ACC112 (cell line): ENCODE measurements around the gene SLC35F6.
"Not testable (repeated sequence)": the region's sequence is repeated elsewhere in the genome, so short reads cannot be mapped to it uniquely, and the experiment has no call there.

Source experiments
- H2AFZ ChIP-seq: fragments of 200-600 bp; sonication (generic); one replicate; pipeline ENCODE4 v1.6.0; 2017; ENCODE audit warnings: antibody characterized with exemption, low read length; ENCODE audit not compliant: unreplicated experiment
- H3K27ac ChIP-seq: fragments of 200-600 bp; sonication (generic); 2 replicates; pipeline ENCODE4 v1.5.1; 2014; ENCODE audit warnings: low read depth, mild to moderate bottlenecking, antibody characterized with exemption, low read length, moderate library complexity
- H3K27me3 ChIP-seq: fragments of 200-600 bp; sonication (generic); 2 replicates; pipeline ENCODE4 v1.6.1; 2014; ENCODE audit warnings: mild to moderate bottlenecking, antibody characterized with exemption, low read length, moderate library complexity, mixed read lengths; ENCODE audit not compliant: insufficient read depth
- H3K36me3 ChIP-seq: fragments of 200-600 bp; sonication (generic); 2 replicates; pipeline ENCODE4 v1.6.1; 2016; ENCODE audit warnings: mild to moderate bottlenecking, antibody characterized with exemption, low read length, moderate library complexity, mixed read lengths; ENCODE audit not compliant: insufficient read depth
- H3K4me1 ChIP-seq: fragments of 200-600 bp; sonication (generic); one replicate; pipeline ENCODE4 v1.6.1; 2016; ENCODE audit warnings: low read length, mixed read lengths; ENCODE audit not compliant: insufficient read depth, unreplicated experiment, control insufficient read depth
- H3K4me3 ChIP-seq: fragments of 200-600 bp; sonication (generic); 2 replicates; pipeline ENCODE4 v1.5.1; 2014; ENCODE audit warnings: mild to moderate bottlenecking, low read depth, low read length
- H3K79me2 ChIP-seq: fragments of 200-600 bp; sonication (generic); one replicate; pipeline ENCODE4 v1.6.0; 2016; ENCODE audit warnings: low read length; ENCODE audit not compliant: control insufficient read depth, unreplicated experiment, insufficient read depth

The SLC35F6 gene

GRCh38 chr2:26786207-26787028, 22.3 kb downstream of the SLC35F6 start:
- H3K36me3 ChIP-seq = peaks cover 17% of the 10 kb centered on the region
- no peaks in the 10 kb centered on the region for H3K27me3 ChIP-seq
- peaks cover 48% of the 10 kb centered on the region for H3K79me2 ChIP-seq
- H2AFZ ChIP-seq = peak overlapping the region; percentile 86
- H3K27ac ChIP-seq = peak overlapping the region; percentile 23; the same call in 1 of the 2 replicates
- H3K4me1 ChIP-seq = peaks cover 6% of the 10 kb centered on the region
- H3K4me3 ChIP-seq = peak overlapping the region; percentile 83

GRCh38 chr2:26792720-26793119, 28.6 kb downstream of the SLC35F6 start:
- H3K79me2 ChIP-seq = peaks cover 44% of the 10 kb centered on the region
- no peaks in the 10 kb centered on the region for H3K27me3 ChIP-seq
- no peak overlapping the region for H3K27ac ChIP-seq
- no peak overlapping the region for H3K4me3 ChIP-seq
- H3K36me3 ChIP-seq = peaks cover 42% of the 10 kb centered on the region
- H3K4me1 ChIP-seq = peaks cover 3% of the 10 kb centered on the region
- H2AFZ ChIP-seq = no peak overlapping the region

GRCh38 chr2:26793518-26793917, 29.4 kb downstream of the SLC35F6 start:
- Histone ChIP-seq H3K79me2 (peaks cover 36% of the 10 kb centered on the region), H3K27me3 (no peaks in the 10 kb centered on the region), H3K36me3 (peaks cover 42% of the 10 kb centered on the region), H2AFZ (no peak overlapping the region), H3K4me1 (no peaks in the 10 kb centered on the region), H3K27ac (no peak overlapping the region), H3K4me3 (no peak overlapping the region)

- peaks cover 36% of the 10 kb centered on the region for H3K36me3 ChIP-seq
- H3K27me3 ChIP-seq, H2AFZ ChIP-seq, H3K27ac ChIP-seq, H3K4me1 ChIP-seq, H3K4me3 ChIP-seq: not testable (repeated sequence)
- peaks cover 20% of the 10 kb centered on the region for H3K79me2 ChIP-seq
Observed at GRCh38 chr2:26795135-26795534, 31.1 kb downstream of the SLC35F6 start.

GRCh38 chr2:26801328-26801727, 37.2 kb downstream of the SLC35F6 start:
- Histone ChIP-seq H3K4me1 (no peaks in the 10 kb centered on the region), H3K79me2 (no peaks in the 10 kb centered on the region), H3K4me3 (no peak overlapping the region), H3K36me3 (peaks cover 4% of the 10 kb centered on the region; the same call in 1 of the 2 replicates), H3K27ac (no peak overlapping the region), H3K27me3 (no peaks in the 10 kb centered on the region), H2AFZ (no peak overlapping the region)

GRCh38 chr2:26801796-26802195, 37.7 kb downstream of the SLC35F6 start:
- no peak overlapping the region for H3K4me3 ChIP-seq
- H3K27me3 ChIP-seq = no peaks in the 10 kb centered on the region
- no peaks in the 10 kb centered on the region for H3K79me2 ChIP-seq
- no peak overlapping the region for H3K27ac ChIP-seq
- no peaks in the 10 kb centered on the region for H3K4me1 ChIP-seq
- H2AFZ ChIP-seq = no peak overlapping the region
- H3K36me3 ChIP-seq = no peaks in the 10 kb centered on the region

GRCh38 chr2:26805241-26805676, 41.2 kb downstream of the SLC35F6 start:
- Histone ChIP-seq H3K4me3 (no peak overlapping the region), H3K27me3 (peaks cover 3% of the 10 kb centered on the region; the same call in 1 of the 2 replicates), H3K79me2 (no peaks in the 10 kb centered on the region), H3K36me3 (no peaks in the 10 kb centered on the region), H2AFZ (no peak overlapping the region), H3K27ac (peak overlapping the region; percentile 33; the same call in 1 of the 2 replicates), H3K4me1 (no peaks in the 10 kb centered on the region)

GRCh38 chr2:26807788-26808460, 43.8 kb downstream of the SLC35F6 start:
- Histone ChIP-seq H3K36me3 (no peaks in the 10 kb centered on the region), H2AFZ (no peak overlapping the region), H3K4me3 (no peak overlapping the region), H3K79me2 (no peaks in the 10 kb centered on the region), H3K27ac (no peak overlapping the region), H3K4me1 (no peaks in the 10 kb centered on the region), H3K27me3 (peaks cover 12% of the 10 kb centered on the region; the same call in 1 of the 2 replicates)

GRCh38 chr2:26809211-26809610, 45.1 kb downstream of the SLC35F6 start:
- H3K27ac ChIP-seq = no peak overlapping the region
- no peaks in the 10 kb centered on the region for H3K36me3 ChIP-seq
- H3K4me1 ChIP-seq = no peaks in the 10 kb centered on the region
- peaks cover 15% of the 10 kb centered on the region; the same call in 1 of the 2 replicates for H3K27me3 ChIP-seq
- no peaks in the 10 kb centered on the region for H3K79me2 ChIP-seq
- no peak overlapping the region for H3K4me3 ChIP-seq
- H2AFZ ChIP-seq = no peak overlapping the region

GRCh38 chr2:26809876-26810577, 45.9 kb downstream of the SLC35F6 start:
- Histone ChIP-seq H3K27ac (no peak overlapping the region), H3K4me1 (no peaks in the 10 kb centered on the region), H3K79me2 (no peaks in the 10 kb centered on the region), H2AFZ (no peak overlapping the region), H3K27me3 (peaks cover 15% of the 10 kb centered on the region; the same call in 1 of the 2 replicates), H3K4me3 (no peak overlapping the region), H3K36me3 (no peaks in the 10 kb centered on the region)
